Liver (tissue), 3 donors: ENCODE results near the gene TM9SF2.

Experiments
- CTCF ChIP-seq: fragments of 150-350 bp; IDR thresholded peaks from 2 replicates; pipeline ENCODE4 v1.5.1; 2017; ENCODE audit warnings: improper control_type of control experiment, low read depth, low read length; ENCODE audit not compliant: missing input control
- EGR1 ChIP-seq, 2 donors: IDR thresholded peaks; 2 replicates each; pipeline ENCODE4 v1.6.1; 2016 to 2018; ENCODE audit warnings: antibody characterized with exemption in 2 of 2, low read depth in 2 of 2
- GABPA ChIP-seq, 2 donors: IDR thresholded peaks in 1 of 2; conservative IDR thresholded peaks in 1 of 2; 2 replicates each; pipeline ENCODE4 v1.6.1; 2016; ENCODE audit warnings: antibody characterized with exemption in 2 of 2, mild to moderate bottlenecking in 1 of 2, moderate library complexity in 1 of 2
- HNF4G ChIP-seq: IDR thresholded peaks from 2 replicates; pipeline ENCODE4 v1.6.1; 2016; ENCODE audit warnings: antibody characterized with exemption
- MAX ChIP-seq: IDR thresholded peaks from 2 replicates; pipeline ENCODE4 v1.6.1; 2016; ENCODE audit warnings: antibody characterized with exemption
- REST ChIP-seq: IDR thresholded peaks from 2 replicates; pipeline ENCODE4 v1.6.1; 2016; ENCODE audit warnings: antibody characterized with exemption, mild to moderate bottlenecking
- RXRA ChIP-seq, 2 donors: IDR thresholded peaks; 2 replicates each; pipeline ENCODE4 v1.6.1; 2017 to 2018; ENCODE audit warnings: antibody characterized with exemption in 2 of 2, mild to moderate bottlenecking in 1 of 2
- SP1 ChIP-seq: IDR thresholded peaks from 2 replicates; pipeline ENCODE4 v1.6.1; 2018; ENCODE audit warnings: antibody characterized with exemption, mild to moderate bottlenecking
- TAF1 ChIP-seq: conservative IDR thresholded peaks from 2 replicates; pipeline ENCODE4 v1.6.1; 2016; ENCODE audit warnings: antibody characterized with exemption, mild to moderate bottlenecking
- YY1 ChIP-seq: IDR thresholded peaks from 2 replicates; pipeline ENCODE4 v1.6.1; 2016; ENCODE audit warnings: antibody characterized with exemption, mild to moderate bottlenecking
- ZBTB33 ChIP-seq: IDR thresholded peaks from 2 replicates; pipeline ENCODE4 v1.6.1; 2016; ENCODE audit warnings: antibody characterized with exemption
- TF ChIP-seq, protein P1 (sequence below): IDR thresholded peaks from 2 replicates; pipeline ENCODE4 v1.6.1; 2016; ENCODE audit warnings: antibody characterized with exemption
- donor health status: healthy.
- donor health status: healthy.

- TF ChIP-seq, protein P1, sequence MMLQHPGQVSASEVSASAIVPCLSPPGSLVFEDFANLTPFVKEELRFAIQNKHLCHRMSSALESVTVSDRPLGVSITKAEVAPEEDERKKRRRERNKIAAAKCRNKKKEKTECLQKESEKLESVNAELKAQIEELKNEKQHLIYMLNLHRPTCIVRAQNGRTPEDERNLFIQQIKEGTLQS: no peak
- TF ChIP-seq CTCF (no peak), EGR1 (IDR thresholded peaks at IDR 0.05; ENCODE audit: low read depth in 2 of 2) (no peak), YY1 (no peak), GABPA (IDR thresholded peaks at IDR 0.05 in 1 of 2, conservative IDR thresholded peaks at IDR 0.05 in 1 of 2) (no peak), HNF4G (no peak), MAX (no peak), REST (no peak), TAF1 (no peak), SP1 (no peak), RXRA (IDR thresholded peaks at IDR 0.05) (no peak), ZBTB33 (no peak)
Observed at GRCh38 chr13:99481366-99481765, 19.9 kb upstream of the TM9SF2 start.
